PC-9 (cell line): ENCODE data around the gene SPI1. TPM values are rescaled to one million over a fixed set of nuclear protein-coding genes. Genes with fewer than 3 reads are reported as not detected.

Experiments used
- BruUV-seq: library from RNA; stranded (reverse); fragments of 400-500 nt; replicated peaks from 2 replicates; lab custom pipeline; 2021; lab: Mats Ljungman, UMichigan
- CTCF ChIA-PET: fragments of 300-600 bp; sonication (Branson Sonifier 250); formaldehyde crosslinking; loops from one replicate; lab custom pipeline; 2022; ENCODE audit warnings: antibody characterized with exemption; lab: Charles Lee
- POLR2A ChIA-PET: fragments of 300-600 bp; sonication (Branson Sonifier 250); formaldehyde crosslinking; loops from one replicate; lab custom pipeline; 2022; ENCODE audit warnings: antibody characterized with exemption; ENCODE audit not compliant: unreplicated experiment; lab: Charles Lee
- DNase-seq, 2 experiments: peaks; one replicate each; pipeline versions ENCODE4 v3.0.0 to v3.0.0-alpha.2; 2015 to 2022; ENCODE audit warnings: mixed read lengths in 1 of 2
- H2AFZ ChIP-seq: fragments of 200-600 bp; sonication (generic); 2 replicates; pipeline ENCODE4 v1.8.1; 2017; ENCODE audit warnings: antibody characterized with exemption
- H3F3A ChIP-seq: fragments of 200-600 bp; sonication (generic); 2 replicates; pipeline ENCODE4 v1.8.1; 2017; ENCODE audit warnings: antibody characterized with exemption, mild to moderate bottlenecking, low read depth; ENCODE audit not compliant: insufficient read depth
- H3K27ac ChIP-seq: fragments of 200-600 bp; sonication (generic); 2 replicates; pipeline ENCODE4 v1.6.1; 2016; ENCODE audit warnings: mixed run types
- H3K27me3 ChIP-seq: fragments of 200-600 bp; sonication (generic); 2 replicates; pipeline ENCODE4 v1.6.1; 2016; ENCODE audit warnings: low read depth, mixed run types; ENCODE audit not compliant: insufficient read depth
- H3K36me3 ChIP-seq: fragments of 200-600 bp; sonication (generic); 2 replicates; pipeline ENCODE4 v1.6.1; 2016; ENCODE audit warnings: low read depth, mixed run types
- H3K4me1 ChIP-seq: fragments of 200-600 bp; sonication (generic); replicated peaks from 2 replicates; pipeline ENCODE4 v1.6.1; 2016; ENCODE audit warnings: mixed run types; ENCODE audit not compliant: insufficient read depth
- H3K4me2 ChIP-seq: fragments of 200-600 bp; sonication (generic); 2 replicates; pipeline ENCODE4 v1.6.1; 2017; ENCODE audit warnings: mixed run types
- H3K4me3 ChIP-seq: fragments of 200-600 bp; sonication (generic); 2 replicates; pipeline ENCODE4 v1.6.1; 2016; ENCODE audit warnings: mixed run types
- H3K79me2 ChIP-seq: fragments of 200-600 bp; sonication (generic); 2 replicates; pipeline ENCODE4 v1.6.1; 2017; ENCODE audit warnings: low read depth, mixed run types
- H3K9me2 ChIP-seq: fragments of 200-600 bp; sonication (generic); 2 replicates; pipeline ENCODE4 v1.8.1; 2017; ENCODE audit warnings: mild to moderate bottlenecking; ENCODE audit not compliant: insufficient read depth
- H3K9me3 ChIP-seq: fragments of 200-600 bp; sonication (generic); 2 replicates; pipeline ENCODE4 v1.8.1; 2016; ENCODE audit warnings: low read depth; ENCODE audit not compliant: insufficient read depth
- H4K20me1 ChIP-seq: fragments of 200-600 bp; sonication (generic); 2 replicates; pipeline ENCODE4 v1.8.1; 2017; ENCODE audit not compliant: insufficient read depth
- EZH2 ChIP-seq: fragments of 200-600 bp; sonication (generic); IDR thresholded peaks from 2 replicates; pipeline ENCODE4 v1.8.0; 2017; ENCODE audit warnings: antibody characterized with exemption, low read depth
- intact Hi-C: fragments of 100-400 bp; cut with micrococcal nuclease; formaldehyde crosslinking; loops from one replicate; pipeline ENCODE4 v1.10.0; 2022; ENCODE audit not compliant: unreplicated experiment
- total RNA-seq: library from RNA; stranded (reverse); gene quantifications from 2 replicates; pipeline ENCODE4 v1.2.3, GENCODE V29; 2021
- TF ChIP-seq, protein P1 (sequence below): fragments of 200-600 bp; sonication (generic); conservative IDR thresholded peaks from 2 replicates; pipeline ENCODE4 v1.6.1; 2017; ENCODE audit warnings: mixed run types, antibody characterized with exemption, mild to moderate bottlenecking, moderate library complexity

Gene SPI1
- total RNA-seq, 1 experiment from 2014 or later, result not detected

DNA sequence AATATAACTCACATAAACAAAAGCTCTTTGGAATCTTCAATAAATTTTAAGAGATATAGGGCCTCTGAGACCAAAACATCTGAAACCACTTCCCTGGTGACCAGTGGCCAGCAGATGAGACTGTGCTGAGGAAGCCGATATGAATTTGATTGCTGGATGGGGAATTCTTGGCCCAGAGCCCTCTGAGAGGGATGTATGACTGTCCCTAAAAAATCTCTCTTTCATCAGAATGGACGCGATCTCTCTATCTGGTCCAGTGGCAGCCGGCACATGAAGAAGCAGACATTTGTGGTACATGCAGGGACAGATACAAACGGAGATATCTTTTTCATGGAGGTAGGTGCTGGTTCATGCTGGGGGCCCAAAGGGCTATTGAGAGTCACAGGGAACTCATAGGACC, 63.4 kb downstream of the SPI1 start:
- no peak overlapping the region for H3K4me3 ChIP-seq
- DNase-seq, result no peak
- no peak for TF ChIP-seq EZH2
- TF ChIP-seq, protein P1, sequence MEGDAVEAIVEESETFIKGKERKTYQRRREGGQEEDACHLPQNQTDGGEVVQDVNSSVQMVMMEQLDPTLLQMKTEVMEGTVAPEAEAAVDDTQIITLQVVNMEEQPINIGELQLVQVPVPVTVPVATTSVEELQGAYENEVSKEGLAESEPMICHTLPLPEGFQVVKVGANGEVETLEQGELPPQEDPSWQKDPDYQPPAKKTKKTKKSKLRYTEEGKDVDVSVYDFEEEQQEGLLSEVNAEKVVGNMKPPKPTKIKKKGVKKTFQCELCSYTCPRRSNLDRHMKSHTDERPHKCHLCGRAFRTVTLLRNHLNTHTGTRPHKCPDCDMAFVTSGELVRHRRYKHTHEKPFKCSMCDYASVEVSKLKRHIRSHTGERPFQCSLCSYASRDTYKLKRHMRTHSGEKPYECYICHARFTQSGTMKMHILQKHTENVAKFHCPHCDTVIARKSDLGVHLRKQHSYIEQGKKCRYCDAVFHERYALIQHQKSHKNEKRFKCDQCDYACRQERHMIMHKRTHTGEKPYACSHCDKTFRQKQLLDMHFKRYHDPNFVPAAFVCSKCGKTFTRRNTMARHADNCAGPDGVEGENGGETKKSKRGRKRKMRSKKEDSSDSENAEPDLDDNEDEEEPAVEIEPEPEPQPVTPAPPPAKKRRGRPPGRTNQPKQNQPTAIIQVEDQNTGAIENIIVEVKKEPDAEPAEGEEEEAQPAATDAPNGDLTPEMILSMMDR, result no peak
- H2AFZ ChIP-seq, result no peak overlapping the region
- no peak overlapping the region for H3K4me2 ChIP-seq
- H3F3A ChIP-seq, result peaks cover 7% of the 10 kb centered on the region; the same call in 1 of the 2 replicates
- no peaks in the 10 kb centered on the region for H3K79me2 ChIP-seq
- no peaks in the 10 kb centered on the region for H3K9me3 ChIP-seq
- peaks cover 4% of the 10 kb centered on the region; the same call in 1 of the 2 replicates for H4K20me1 ChIP-seq
- ChIA-PET POLR2A (no interaction called here), CTCF (no interaction called here)
- no peaks in the 10 kb centered on the region for H3K27me3 ChIP-seq
- H3K9me2 ChIP-seq, result no peaks in the 10 kb centered on the region
- H3K27ac ChIP-seq, result no peak overlapping the region
- no peaks in the 10 kb centered on the region for H3K4me1 ChIP-seq
- BruUV-seq, result no TSS peak
- intact Hi-C loops, result no loop called here
- peaks cover 30% of the 10 kb centered on the region for H3K36me3 ChIP-seq

DNA sequence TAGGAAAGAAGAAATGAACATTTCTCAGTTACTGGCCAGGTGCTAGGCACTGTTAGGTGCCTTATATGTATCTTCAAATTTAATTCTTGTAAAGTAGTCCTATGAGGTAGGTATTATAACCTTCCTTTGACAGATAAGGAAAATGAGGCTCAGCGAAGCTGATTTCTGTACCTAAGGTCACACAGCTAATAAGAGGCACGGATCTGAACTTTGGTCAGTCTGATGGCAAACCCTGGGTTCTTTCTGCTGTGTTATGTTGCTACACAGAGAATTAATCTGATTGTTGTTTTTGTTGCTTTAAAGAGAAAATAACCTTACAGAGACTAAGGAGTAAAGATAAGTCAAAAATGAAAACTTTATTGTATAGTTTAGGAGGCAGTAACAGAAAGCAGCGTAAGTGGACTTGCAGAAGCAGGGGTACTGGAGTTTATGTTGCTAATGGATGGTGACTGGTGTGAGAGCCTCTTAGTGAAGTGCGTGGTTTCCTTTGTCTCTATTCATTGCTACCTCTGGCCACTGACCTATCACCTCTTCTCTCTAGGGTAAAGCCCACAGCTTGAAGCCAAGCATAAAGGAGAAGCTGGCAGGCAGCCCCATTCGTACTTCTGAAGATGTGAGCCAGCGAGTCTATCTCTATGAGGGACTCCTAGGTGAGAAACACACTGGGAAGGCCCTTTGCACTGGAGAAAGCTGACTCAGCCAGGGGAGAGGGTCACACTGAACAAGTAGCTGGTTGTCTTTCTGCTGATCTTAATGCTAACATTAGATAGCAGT, 70.1 kb downstream of the SPI1 start:
- H3K36me3 ChIP-seq, result peaks cover 32% of the 10 kb centered on the region
- no peaks in the 10 kb centered on the region for H4K20me1 ChIP-seq
- no peaks in the 10 kb centered on the region for H3K9me3 ChIP-seq
- intact Hi-C loops, result no loop called here
- no peaks in the 10 kb centered on the region for H3K27me3 ChIP-seq
- ChIA-PET POLR2A (no interaction called here), CTCF (interaction anchor here (0.6 kb wide), 1 partner anchor 36 kb away, joined by 3 read pairs; no protein-coding TSS in a partner anchor)
- no peaks in the 10 kb centered on the region for H3K4me1 ChIP-seq
- H3K4me3 ChIP-seq, result no peak overlapping the region
- no peak for TF ChIP-seq EZH2
- TF ChIP-seq, protein P1, result no peak
- H3F3A ChIP-seq, result 0 out of 2 replicates have a peak, but pooled peaks cover 7% of the 10 kb centered on the region
- H3K9me2 ChIP-seq, result no peaks in the 10 kb centered on the region
- DNase-seq, result no peak
- no peak overlapping the region for H2AFZ ChIP-seq
- H3K27ac ChIP-seq, result no peak overlapping the region
- H3K4me2 ChIP-seq, result no peak overlapping the region
- BruUV-seq, result no TSS peak
- H3K79me2 ChIP-seq, result no peaks in the 10 kb centered on the region

DNA sequence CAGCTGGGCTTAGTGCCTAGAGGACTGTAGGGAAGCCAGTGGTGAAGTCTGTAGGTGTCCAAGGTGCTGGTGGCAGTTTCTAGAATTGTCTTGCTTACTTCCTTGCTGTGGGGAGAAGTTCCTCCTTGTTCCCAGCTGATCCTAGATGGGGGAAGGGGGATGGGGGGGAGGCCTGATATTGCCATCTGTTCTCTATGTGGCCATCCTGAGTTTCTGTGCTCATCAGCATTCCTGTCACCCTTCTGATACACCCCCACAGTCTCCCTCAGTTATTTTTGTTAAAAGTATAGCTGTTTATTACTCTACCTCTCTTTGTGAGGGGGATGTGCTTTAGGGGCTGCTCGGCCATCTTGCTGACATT, 71.9 kb downstream of the SPI1 start:
- BruUV-seq, result no TSS peak
- Histone ChIP-seq H3K27ac (no peak overlapping the region), H3K4me2 (no peak overlapping the region), H3K4me3 (no peak overlapping the region), H3K79me2 (no peaks in the 10 kb centered on the region), H4K20me1 (no peaks in the 10 kb centered on the region), H3K27me3 (no peaks in the 10 kb centered on the region), H2AFZ (no peak overlapping the region), H3K4me1 (no peaks in the 10 kb centered on the region), H3K9me2 (no peaks in the 10 kb centered on the region), H3K36me3 (peaks cover 37% of the 10 kb centered on the region), H3K9me3 (no peaks in the 10 kb centered on the region), H3F3A (no peaks in the 10 kb centered on the region)
- intact Hi-C loops, result no loop called here
- no peak for DNase-seq
- ChIA-PET CTCF (interaction anchor here (0.6 kb wide), 1 partner anchor 17 kb away, joined by 6 read pairs; no protein-coding TSS in a partner anchor), POLR2A (no interaction called here)
- TF ChIP-seq, protein P1, result no peak
- TF ChIP-seq EZH2, result no peak
